DLD1 (cell line): ENCODE measurements around the gene SHF.

ENCODE experiments used
- in situ Hi-C: cut with HindIII; loops from 2 replicates; pipeline ENCODE4 v1.10.0; 2017; ENCODE audit warnings: low sequenced_read_pairs

SHF gene

GRCh38 chr15:45169608-45170480 lies 17.9 kb downstream of the SHF start:
- in situ Hi-C loops = no loop called here

DNA sequence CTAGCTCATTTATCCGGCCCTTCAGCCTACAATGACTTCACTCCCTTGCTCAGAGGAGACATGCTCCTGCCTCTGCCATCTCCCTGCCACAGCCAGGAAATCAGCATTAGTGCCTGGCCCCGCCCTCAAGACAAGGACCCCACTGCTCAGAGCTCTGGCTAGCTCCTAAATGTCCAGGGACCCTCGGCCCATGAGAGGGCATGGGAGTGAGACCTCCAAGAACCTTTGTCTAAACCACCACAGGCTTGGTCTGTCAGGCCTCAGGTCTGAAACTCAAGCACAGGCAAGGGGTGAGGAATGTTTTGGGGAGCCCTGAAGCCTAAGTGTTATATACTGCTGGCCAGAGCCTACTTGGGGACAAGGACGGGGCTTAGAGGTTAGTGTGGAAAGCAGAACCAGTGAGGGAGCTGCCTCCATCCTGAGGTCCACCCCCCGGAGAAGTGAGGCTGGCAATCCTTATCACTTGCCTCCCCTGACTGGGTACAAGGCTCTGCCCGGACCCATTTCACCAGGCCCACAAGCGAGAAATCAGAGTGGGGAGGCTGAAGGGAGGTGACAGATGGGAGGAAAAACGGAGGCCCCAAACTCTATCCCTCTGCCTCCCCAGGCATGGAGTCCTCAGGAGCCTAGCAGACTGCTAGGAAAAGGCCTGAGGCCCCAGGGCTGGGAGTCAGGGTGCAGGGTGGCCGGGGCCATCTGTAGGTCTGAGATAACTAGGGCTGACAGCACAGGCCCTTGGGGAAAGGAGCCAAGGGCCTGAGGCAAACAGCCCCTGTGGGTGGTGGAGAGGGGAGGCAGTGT lies 18.8 kb downstream of the SHF start:
- in situ Hi-C loops = no loop called here

DNA sequence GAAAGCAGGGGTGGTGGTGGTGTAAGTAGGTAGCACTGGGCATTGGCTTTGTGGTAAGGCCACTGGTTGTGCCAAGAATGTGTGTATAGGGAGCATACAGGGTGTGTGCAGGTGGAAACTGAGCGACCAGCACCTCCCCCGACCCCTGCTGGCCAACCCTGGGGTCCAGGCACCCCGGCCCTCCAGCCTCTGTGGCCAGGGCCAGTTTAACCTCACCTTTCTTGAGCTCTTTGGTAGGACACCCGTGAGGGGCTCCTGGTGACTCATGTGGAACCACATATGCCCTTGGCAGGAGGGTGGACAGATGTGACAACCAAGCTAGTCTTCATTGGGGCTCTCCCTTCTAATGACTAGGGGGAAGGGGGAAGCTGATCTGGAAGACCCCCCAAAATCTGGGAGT lies 19.5 kb downstream of the SHF start:
- in situ Hi-C loops = no loop called here

DNA sequence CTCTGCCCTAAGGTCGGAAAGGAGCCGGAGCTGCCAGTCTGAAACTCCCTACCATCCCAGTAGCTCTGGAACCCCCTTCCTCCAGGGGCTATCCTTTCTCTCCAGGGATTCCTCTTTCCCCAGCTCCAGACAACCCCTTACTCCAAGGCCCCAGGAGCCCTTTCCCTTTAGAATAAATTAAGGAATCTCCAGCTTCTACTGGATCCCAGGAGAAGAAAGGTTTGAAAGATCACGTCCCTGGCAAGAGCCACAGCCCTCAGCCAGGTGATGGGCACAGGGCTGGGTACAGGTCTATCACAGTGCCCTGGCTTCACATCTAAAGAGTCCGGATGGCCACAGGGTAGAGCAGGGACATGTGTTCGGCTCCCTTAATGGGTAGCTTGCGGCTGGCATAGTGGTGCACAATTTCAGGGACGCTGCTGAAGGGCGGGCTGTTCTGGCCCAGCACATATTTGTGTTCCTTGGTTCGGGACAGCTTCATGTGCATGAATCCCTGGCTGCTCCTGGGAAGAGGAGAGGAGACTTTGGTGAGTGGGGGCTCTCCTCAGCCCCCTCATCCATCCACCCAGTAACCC lies 20.0 kb downstream of the SHF start:
- in situ Hi-C loops = no loop called here

GRCh38 chr15:45166834-45167630 lies 20.7 kb downstream of the SHF start:
- in situ Hi-C loops = no loop called here

DNA sequence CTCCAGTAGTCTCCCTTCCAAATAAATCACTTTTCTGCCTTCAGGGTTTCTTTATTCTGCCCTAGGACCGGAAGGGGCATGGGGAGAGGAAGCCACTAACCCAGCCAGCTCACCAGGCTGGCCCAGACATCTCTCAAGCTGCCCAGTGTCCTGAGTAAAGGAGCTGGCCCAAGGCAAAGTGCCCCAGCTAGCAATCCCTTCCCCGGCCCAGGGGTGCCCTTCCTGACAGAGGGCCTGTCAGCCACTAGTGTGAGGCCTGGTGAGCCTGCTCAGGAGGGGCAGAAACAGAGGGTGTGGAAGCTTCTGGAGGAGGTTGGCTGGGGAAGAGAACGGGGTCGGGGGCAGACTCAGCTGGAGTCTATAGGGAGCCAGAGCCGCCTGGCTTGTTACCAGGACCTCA lies 22.2 kb downstream of the SHF start:
- in situ Hi-C loops = no loop called here

- in situ Hi-C loops = no loop called here
Measured at GRCh38 chr15:45164914-45165313, 22.9 kb downstream of the SHF start.

DNA sequence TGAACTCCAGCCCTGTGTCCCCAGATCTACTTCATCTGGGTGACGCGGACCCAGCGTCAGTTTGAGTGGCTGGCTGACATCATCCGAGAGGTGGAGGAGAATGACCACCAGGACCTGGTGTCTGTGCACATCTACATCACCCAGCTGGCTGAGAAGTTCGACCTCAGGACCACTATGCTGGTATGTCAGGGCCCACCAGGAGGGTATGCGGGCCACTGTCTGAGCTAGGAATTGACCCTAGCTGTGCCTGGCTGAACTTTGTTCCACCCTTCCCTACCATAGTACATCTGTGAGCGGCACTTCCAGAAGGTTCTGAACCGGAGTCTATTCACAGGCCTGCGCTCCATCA lies 24.3 kb downstream of the SHF start:
- in situ Hi-C loops = no loop called here

DNA sequence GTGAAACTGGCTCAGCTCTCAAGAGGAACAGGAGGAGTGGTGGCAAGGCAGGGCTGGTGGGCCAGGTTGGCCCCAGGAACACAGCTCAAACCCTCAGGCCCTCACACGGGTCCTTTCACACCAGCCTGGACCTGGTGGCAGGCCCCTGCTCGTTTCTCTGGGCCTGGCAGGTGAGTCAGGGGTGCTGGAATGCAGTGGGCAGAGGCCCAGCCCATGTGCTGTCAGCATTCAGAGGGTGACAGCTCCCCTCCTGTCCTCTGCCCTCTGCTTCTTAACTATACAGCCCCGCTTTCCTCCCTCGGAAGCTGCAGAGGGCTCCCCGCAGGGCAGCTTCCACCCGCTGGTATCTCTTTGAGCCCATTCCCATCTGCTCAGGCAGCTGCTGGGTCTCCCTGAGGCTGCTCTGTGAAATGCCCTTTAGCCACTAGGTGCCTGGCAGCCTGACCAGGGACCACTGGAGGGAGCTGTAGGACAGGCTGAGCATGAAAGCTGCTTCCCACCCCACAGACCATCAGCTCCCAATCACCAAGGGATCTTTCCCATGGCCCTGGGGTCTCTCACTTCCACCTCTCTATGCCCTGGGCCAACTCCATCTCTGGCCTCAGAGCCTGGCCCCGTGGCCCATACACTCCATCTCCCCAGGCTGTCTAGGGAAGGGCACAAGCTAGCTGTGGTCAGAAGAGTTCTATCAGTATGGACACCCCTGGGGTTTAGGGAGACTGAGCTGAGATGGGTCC lies 24.8 kb downstream of the SHF start:
- in situ Hi-C loops = no loop called here

- in situ Hi-C loops = no loop called here
Measured at GRCh38 chr15:45161666-45162065, 26.1 kb downstream of the SHF start.

GRCh38 chr15:45157974-45158373 lies 29.8 kb downstream of the SHF start:
- in situ Hi-C loops = no loop called here

DNA sequence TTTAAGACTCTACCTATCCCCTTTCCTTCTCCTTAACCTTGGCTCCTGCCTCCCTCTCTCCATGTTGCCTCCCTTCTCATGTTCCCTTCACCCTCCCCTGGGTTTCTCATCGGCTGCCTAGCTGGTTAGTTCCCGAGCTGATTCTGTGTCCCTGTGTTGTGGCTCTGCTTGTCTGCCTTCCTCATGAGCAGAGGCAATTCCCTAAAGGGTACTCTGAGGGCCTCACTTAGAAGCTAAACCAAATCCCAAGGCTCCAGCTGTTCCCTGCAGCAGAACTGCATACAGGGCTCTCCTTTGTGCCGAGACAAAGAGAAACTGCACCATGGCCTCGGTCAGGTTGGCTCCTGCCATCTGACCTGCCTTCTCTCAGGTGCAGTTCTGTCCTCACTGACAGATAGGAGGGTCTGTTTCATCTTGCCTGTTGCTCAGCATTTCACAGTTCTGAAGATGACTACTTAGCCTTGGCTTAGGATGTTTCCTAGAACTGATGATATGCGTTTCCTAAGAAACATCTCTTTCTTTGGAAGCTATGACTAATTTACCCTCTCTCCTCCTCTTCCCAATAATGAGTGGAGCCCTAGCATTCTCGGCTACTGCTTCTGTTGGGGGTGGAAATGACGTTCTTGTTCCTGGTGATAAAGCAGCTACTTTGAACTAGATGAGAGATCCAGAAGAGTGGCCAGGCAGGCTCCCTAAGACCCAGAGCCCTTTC lies 30.9 kb downstream of the SHF start:
- in situ Hi-C loops = no loop called here

DNA sequence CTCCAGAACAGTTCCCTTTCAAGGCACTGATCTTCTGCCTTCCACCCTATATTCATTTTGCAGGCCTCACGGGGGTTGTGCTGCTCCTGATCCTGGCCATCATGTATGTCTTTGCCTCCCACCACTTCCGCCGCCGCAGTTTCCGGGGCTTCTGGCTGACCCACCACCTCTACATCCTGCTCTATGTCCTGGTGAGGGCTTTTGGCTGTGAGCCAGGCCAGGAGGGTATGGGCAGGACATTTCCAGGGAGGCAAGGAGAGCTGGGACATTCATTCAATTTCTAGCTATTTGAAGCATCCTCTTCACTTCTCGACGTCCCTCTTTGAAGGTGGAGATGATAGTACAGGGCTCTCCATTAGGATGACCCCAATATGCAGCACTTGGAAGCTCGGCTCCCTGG lies 32.0 kb downstream of the SHF start:
- in situ Hi-C loops = no loop called here

DNA sequence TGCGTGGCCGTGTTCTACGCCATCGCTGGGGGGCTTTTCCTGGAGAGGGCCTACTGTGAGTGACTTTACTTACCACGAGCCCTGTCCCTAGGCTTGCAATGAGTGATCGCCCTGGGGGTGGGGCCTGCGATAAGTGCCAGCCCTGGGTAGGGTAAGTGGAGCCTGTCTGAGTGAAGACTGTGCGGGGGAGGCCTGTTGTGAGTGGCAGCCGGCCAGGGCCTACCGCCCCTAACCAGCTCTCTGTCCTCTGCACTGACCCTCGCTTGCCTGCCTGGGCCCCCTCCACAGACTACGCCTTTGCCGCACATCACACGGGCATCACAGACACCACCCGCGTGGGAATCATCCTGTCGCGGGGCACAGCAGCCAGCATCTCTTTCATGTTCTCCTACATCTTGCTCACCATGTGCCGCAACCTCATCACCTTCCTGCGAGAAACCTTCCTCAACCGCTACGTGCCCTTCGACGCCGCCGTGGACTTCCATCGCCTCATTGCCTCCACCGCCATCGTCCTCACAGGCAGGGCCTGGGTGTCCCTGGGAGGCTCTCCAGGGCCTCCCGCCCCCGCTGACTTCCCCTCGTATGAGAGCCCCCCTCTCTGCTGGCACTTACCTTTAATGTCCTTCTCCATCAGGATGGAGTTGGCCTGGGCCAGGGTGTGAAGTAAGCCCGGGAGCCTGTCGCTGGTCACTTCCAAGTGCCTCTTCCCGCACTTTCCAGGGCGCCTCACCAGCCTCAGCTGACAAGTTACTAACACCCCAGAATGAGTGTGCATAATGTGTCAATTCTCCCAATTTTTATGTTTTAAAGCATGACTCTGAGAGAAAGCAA lies 35.6 kb downstream of the SHF start:
- in situ Hi-C loops = no loop called here

DNA sequence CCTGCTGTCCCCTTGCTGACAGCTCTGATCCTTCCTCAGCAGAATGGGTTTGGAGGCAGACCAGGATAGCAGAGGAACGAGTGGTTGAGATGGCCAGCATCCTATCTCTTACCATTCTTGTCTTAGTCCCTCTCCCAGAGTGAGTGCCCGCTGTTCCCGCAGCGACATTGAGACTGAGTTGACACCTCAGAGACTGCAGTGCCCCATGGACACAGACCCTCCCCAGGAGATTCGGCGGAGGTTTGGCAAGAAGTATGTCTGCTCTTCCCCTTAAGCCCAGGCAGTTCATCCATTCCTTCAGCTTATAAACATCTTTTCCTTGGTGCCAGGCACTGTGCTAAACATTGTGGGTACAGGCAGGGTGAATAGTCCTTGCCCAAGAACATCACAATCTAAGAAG lies 36.8 kb downstream of the SHF start:
- in situ Hi-C loops = no loop called here

DNA sequence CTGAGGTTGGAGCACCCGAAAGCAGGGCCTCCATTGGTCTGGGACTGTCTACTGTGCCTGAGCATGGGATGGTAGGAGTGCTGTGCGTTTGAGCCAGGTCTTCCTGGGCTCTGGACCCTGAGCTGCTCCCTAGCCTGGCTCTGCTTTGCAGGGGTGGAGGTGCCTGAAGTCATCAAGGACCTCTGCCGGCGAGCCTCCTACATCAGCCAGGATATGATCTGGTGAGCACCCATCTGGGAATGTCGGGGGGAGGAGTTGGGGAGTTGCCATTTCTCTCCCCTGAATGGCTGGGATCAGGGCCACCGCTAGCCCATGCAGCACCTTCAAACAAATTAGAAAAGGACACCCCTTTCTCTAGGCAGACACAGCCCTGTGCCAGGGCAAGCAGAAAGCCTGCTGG lies 37.3 kb downstream of the SHF start:
- in situ Hi-C loops = no loop called here

- in situ Hi-C loops = no loop called here
Measured at GRCh38 chr15:45149060-45149459, 38.7 kb downstream of the SHF start.

- in situ Hi-C loops = no loop called here
Measured at GRCh38 chr15:45148076-45149059, 39.4 kb downstream of the SHF start.
